GM23338 (cell line): ENCODE results near the gene RGS17. TPM values are rescaled to one million over a fixed set of nuclear protein-coding genes. Genes with fewer than 3 reads are reported as not detected.

Experiments
- ATAC-seq: fragments of 200-7000 bp; cut with Tn5 transposase; 3 replicates; pipeline ENCODE4 v1.9.1; 2020
- DNase-seq: peaks from one replicate; pipeline ENCODE4 v3.0.0-alpha.2; 2015; ENCODE audit warnings: low spot score
- H2AFZ ChIP-seq: fragments of 200-600 bp; sonication (generic); 2 replicates; pipeline ENCODE4 v1.8.0; 2016; ENCODE audit warnings: antibody characterized with exemption, mild to moderate bottlenecking, moderate library complexity
- H3F3A ChIP-seq: fragments of 200-600 bp; sonication (generic); replicated peaks from 2 replicates; pipeline ENCODE4 v1.8.0; 2017; ENCODE audit warnings: antibody characterized with exemption, mixed run types, low read depth
- H3K27ac ChIP-seq: fragments of 200-600 bp; sonication (generic); 2 replicates; pipeline ENCODE4 v1.6.1; 2016; ENCODE audit warnings: low read depth
- H3K27me3 ChIP-seq: fragments of 200-600 bp; sonication (generic); 2 replicates; pipeline ENCODE4 v1.8.0; 2016; ENCODE audit warnings: mild to moderate bottlenecking, mixed run types, moderate library complexity; ENCODE audit not compliant: insufficient read depth
- H3K36me3 ChIP-seq: fragments of 200-600 bp; sonication (generic); 2 replicates; pipeline ENCODE4 v1.8.0; 2016; ENCODE audit warnings: mild to moderate bottlenecking; ENCODE audit not compliant: insufficient read depth
- H3K4me1 ChIP-seq: fragments of 200-600 bp; sonication (generic); 2 replicates; pipeline ENCODE4 v1.8.0; 2016; ENCODE audit warnings: mild to moderate bottlenecking, moderate library complexity; ENCODE audit not compliant: insufficient read depth
- H3K4me2 ChIP-seq: fragments of 200-600 bp; sonication (generic); 2 replicates; pipeline ENCODE4 v1.7.1; 2017; ENCODE audit warnings: mixed run types
- H3K4me3 ChIP-seq: fragments of 200-600 bp; sonication (generic); 2 replicates; pipeline ENCODE4 v1.6.1; 2016; ENCODE audit warnings: mixed run types
- H3K79me2 ChIP-seq: fragments of 200-600 bp; sonication (generic); replicated peaks from 2 replicates; pipeline ENCODE4 v1.8.0; 2017; ENCODE audit warnings: mild to moderate bottlenecking; ENCODE audit not compliant: insufficient read depth
- H3K9me2 ChIP-seq: fragments of 200-600 bp; sonication (generic); 2 replicates; pipeline ENCODE4 v1.8.0; 2017; ENCODE audit not compliant: insufficient read depth
- H4K20me1 ChIP-seq: fragments of 200-600 bp; sonication (generic); replicated peaks from 2 replicates; pipeline ENCODE4 v1.8.0; 2017; ENCODE audit warnings: mild to moderate bottlenecking; ENCODE audit not compliant: insufficient read depth
- H3K27ac Mint-ChIP-seq: 2 replicates; pipeline ENCODE4 v1.8.0; 2020; ENCODE audit warnings: inconsistent platforms, mild to moderate bottlenecking, moderate library complexity, mixed read lengths
- H3K27me3 Mint-ChIP-seq: 3 replicates; pipeline ENCODE4 v1.8.0; 2022; ENCODE audit warnings: low read depth, mild to moderate bottlenecking, moderate library complexity, mixed read lengths, inconsistent platforms; ENCODE audit not compliant: insufficient read depth, poor library complexity
- H3K36me3 Mint-ChIP-seq: 3 replicates; pipeline ENCODE4 v1.8.0; 2021; ENCODE audit warnings: low read depth, mild to moderate bottlenecking, inconsistent platforms, moderate library complexity, mixed read lengths
- H3K4me1 Mint-ChIP-seq: 3 replicates; pipeline ENCODE4 v1.8.0; 2020; ENCODE audit warnings: mild to moderate bottlenecking, inconsistent platforms, mixed read lengths
- H3K4me3 Mint-ChIP-seq: 3 replicates; pipeline ENCODE4 v1.8.0; 2021; ENCODE audit warnings: moderate library complexity, mild to moderate bottlenecking, inconsistent platforms, mixed read lengths
- H3K9me3 Mint-ChIP-seq: 3 replicates; pipeline ENCODE4 v1.8.0; 2020; ENCODE audit warnings: moderate library complexity, mild to moderate bottlenecking, inconsistent platforms, mixed read lengths
- ETS1 ChIP-seq: IDR thresholded peaks from 2 replicates; pipeline ENCODE4 v1.6.1; 2016; ENCODE audit warnings: antibody characterized with exemption
- EZH2 ChIP-seq: fragments of 200-600 bp; sonication (generic); IDR thresholded peaks from one replicate; pipeline ENCODE4 v1.8.0; 2017; ENCODE audit warnings: antibody characterized with exemption, mild to moderate bottlenecking, low read depth; ENCODE audit not compliant: unreplicated experiment
- EZH2phosphoT487 ChIP-seq: fragments of 200-600 bp; sonication (generic); IDR thresholded peaks from one replicate; pipeline ENCODE4 v1.8.1; 2018; ENCODE audit warnings: antibody characterized with exemption; ENCODE audit not compliant: unreplicated experiment
- POLR2AphosphoS5 ChIP-seq: IDR thresholded peaks from 2 replicates; pipeline ENCODE4 v1.6.1; 2016; ENCODE audit warnings: antibody characterized with exemption, low read depth
- STAT1 ChIP-seq: IDR thresholded peaks from one replicate; pipeline ENCODE4 v1.6.1; 2016; ENCODE audit warnings: antibody characterized with exemption; ENCODE audit not compliant: unreplicated experiment
- ZNF462 ChIP-seq: fragments of 250-450 bp; sonication (Bioruptor Pico); IDR thresholded peaks from 2 replicates; pipeline ENCODE4 v1.5.0; 2020; ENCODE audit warnings: mild to moderate bottlenecking, moderate library complexity
- polyA plus RNA-seq: library from polyadenylated mRNA; unstranded; fragments of >200 nt; fragmentation: Nextera tagmentation; extraction: Ambion mirVana; gene quantifications from 2 replicates; pipeline ENCODE4 v1.2.1, GENCODE V29; 2016
- total RNA-seq: library from RNA; depleted of rRNA; stranded (reverse); fragments of >200 nt; shearing (Covaris generic); gene quantifications from 2 replicates; pipeline ENCODE4 v1.2.3, GENCODE V29; 2014
- TF ChIP-seq, protein P1 (sequence below), 2 experiments: fragments of 200-600 bp in 1 of 2; sonication (generic) in 1 of 2; conservative IDR thresholded peaks; 2 replicates each; pipeline versions ENCODE4 v1.5.1 to v1.6.1; 2016 to 2017; ENCODE audit warnings: antibody characterized with exemption in 2 of 2, low read depth in 2 of 2, mild to moderate bottlenecking in 2 of 2, moderate library complexity in 1 of 2

Gene RGS17
- total and polyA plus RNA-seq, 2 experiments from 2014 or later: 12.1 to 12.3 TPM

DNA sequence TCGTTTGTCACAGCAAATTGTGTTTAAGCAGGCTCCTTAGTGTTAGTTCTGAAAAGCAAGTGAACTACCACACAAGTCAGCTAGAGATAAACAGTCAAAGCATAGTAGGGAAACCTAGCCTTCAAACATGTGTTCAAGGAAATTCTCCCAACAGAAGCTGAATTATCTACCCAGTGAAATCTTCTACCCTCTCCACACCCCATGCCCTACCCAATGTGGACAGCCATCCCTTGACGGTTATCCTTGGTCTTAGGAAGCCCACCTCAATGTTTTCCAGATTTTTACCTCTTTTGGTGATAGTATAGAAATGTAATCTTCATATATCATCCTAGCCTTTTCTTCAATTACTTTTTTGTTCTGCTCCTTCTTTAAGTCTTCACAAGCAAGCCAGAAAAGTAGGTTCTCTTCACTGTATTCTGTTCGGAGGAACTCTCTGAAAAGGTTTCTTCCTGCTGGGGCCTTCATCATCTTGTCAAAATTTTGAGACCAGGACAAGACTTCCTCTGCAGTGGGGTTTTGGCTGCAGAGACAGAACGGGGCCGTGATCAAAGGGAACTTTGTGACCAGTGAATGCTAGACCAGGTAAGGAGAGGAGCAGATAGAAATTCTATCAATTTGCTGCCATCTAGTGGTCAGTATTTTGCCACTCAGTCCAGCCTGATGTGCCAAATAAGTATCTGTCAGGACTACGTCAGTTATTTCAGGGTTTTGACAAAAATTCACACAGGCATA, 106.9 kb downstream of the RGS17 start:
- no peaks in the 10 kb centered on the region for H3K9me3 Mint-ChIP-seq
- ATAC-seq: peak; percentile 99
- H3K79me2 ChIP-seq: no peaks in the 10 kb centered on the region

GRCh38 chr6:153018355-153018754, 112.7 kb downstream of the RGS17 start:
- no peak overlapping the region for H3K4me3 Mint-ChIP-seq
- no peaks in the 10 kb centered on the region for H3K4me1 Mint-ChIP-seq
- Histone ChIP-seq H2AFZ (no peak overlapping the region), H4K20me1 (no peaks in the 10 kb centered on the region), H3K27me3 (no peaks in the 10 kb centered on the region), H3K4me1 (no peaks in the 10 kb centered on the region), H3K4me3 (no peak overlapping the region), H3K36me3 (no peaks in the 10 kb centered on the region), H3K79me2 (no peaks in the 10 kb centered on the region), H3K4me2 (no peak overlapping the region), H3F3A (no peaks in the 10 kb centered on the region), H3K9me2 (no peaks in the 10 kb centered on the region), H3K27ac (no peak overlapping the region)
- no peaks in the 10 kb centered on the region for H3K27me3 Mint-ChIP-seq
- no peak overlapping the region for H3K27ac Mint-ChIP-seq
- DNase-seq (no peak), ATAC-seq (no peak)
- H3K9me3 Mint-ChIP-seq: no peaks in the 10 kb centered on the region; the same call in 2 of the 3 replicates
- TF ChIP-seq STAT1: no peak
- TF ChIP-seq EZH2phosphoT487: no peak
- TF ChIP-seq ETS1: no peak
- no peak for TF ChIP-seq EZH2
- no peaks in the 10 kb centered on the region for H3K36me3 Mint-ChIP-seq

More for the DNA sequence above, 106.9 kb downstream of the RGS17 start:
- H3K4me3 ChIP-seq: no peak overlapping the region
- Mint-ChIP-seq H3K4me1 (no peaks in the 10 kb centered on the region; the same call in 2 of the 3 replicates), H3K27ac (no peak overlapping the region), H3K36me3 (no peaks in the 10 kb centered on the region), H3K4me3 (no peak overlapping the region), H3K27me3 (no peaks in the 10 kb centered on the region)
- no peaks in the 10 kb centered on the region for H3K4me1 ChIP-seq
- no peaks in the 10 kb centered on the region for H3K36me3 ChIP-seq
- no peaks in the 10 kb centered on the region for H3K27me3 ChIP-seq
- H2AFZ ChIP-seq: no peak overlapping the region
- H4K20me1 ChIP-seq: no peaks in the 10 kb centered on the region
- H3K27ac ChIP-seq: no peak overlapping the region
- H3K9me2 ChIP-seq: no peaks in the 10 kb centered on the region
- peak; percentile 87 for DNase-seq
- no peaks in the 10 kb centered on the region for H3F3A ChIP-seq
- no peak for TF ChIP-seq POLR2AphosphoS5
- TF ChIP-seq, protein P1, sequence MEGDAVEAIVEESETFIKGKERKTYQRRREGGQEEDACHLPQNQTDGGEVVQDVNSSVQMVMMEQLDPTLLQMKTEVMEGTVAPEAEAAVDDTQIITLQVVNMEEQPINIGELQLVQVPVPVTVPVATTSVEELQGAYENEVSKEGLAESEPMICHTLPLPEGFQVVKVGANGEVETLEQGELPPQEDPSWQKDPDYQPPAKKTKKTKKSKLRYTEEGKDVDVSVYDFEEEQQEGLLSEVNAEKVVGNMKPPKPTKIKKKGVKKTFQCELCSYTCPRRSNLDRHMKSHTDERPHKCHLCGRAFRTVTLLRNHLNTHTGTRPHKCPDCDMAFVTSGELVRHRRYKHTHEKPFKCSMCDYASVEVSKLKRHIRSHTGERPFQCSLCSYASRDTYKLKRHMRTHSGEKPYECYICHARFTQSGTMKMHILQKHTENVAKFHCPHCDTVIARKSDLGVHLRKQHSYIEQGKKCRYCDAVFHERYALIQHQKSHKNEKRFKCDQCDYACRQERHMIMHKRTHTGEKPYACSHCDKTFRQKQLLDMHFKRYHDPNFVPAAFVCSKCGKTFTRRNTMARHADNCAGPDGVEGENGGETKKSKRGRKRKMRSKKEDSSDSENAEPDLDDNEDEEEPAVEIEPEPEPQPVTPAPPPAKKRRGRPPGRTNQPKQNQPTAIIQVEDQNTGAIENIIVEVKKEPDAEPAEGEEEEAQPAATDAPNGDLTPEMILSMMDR (conservative IDR thresholded peaks at IDR 0.05; ENCODE audit: low read depth in 2 of 2): peak; percentile 82 to 87
- H3K4me2 ChIP-seq: no peak overlapping the region

DNA sequence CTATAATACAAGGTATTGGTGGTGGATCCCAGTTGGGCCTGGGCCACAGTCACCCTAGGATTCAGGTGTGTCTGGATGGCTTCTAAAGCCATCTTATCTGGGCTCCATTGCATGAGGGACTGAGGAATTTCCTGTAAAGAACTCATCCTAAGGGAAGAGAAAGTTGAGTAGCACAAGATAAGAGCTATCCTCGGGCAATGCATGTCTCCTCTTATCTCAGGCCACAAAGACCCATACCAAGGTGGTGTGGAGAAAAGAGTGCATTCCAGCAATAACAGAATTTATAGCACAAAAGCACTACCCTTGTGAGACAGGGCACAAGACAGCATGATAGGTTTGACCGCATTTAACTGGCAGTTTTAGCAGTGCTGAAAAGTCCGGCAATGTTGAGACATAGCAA, 114.2 kb downstream of the RGS17 start:
- DNase-seq (no peak), ATAC-seq (no peak)
- Histone ChIP-seq H3K4me1 (no peaks in the 10 kb centered on the region), H3K79me2 (no peaks in the 10 kb centered on the region), H3K4me2 (no peak overlapping the region), H3F3A (no peaks in the 10 kb centered on the region), H3K27ac (no peak overlapping the region), H3K36me3 (no peaks in the 10 kb centered on the region), H3K9me2 (no peaks in the 10 kb centered on the region), H2AFZ (no peak overlapping the region), H4K20me1 (no peaks in the 10 kb centered on the region), H3K27me3 (no peaks in the 10 kb centered on the region), H3K4me3 (no peak overlapping the region)
- Mint-ChIP-seq H3K36me3 (no peaks in the 10 kb centered on the region), H3K4me3 (no peak overlapping the region), H3K4me1 (no peaks in the 10 kb centered on the region), H3K27me3 (no peaks in the 10 kb centered on the region), H3K9me3 (no peaks in the 10 kb centered on the region; the same call in 2 of the 3 replicates), H3K27ac (no peak overlapping the region)
- TF ChIP-seq EZH2phosphoT487 (no peak), STAT1 (no peak), ZNF462 (no peak)
